ENCODE data around the gene SLC39A13. TPM values are rescaled to one million over a fixed set of nuclear protein-coding genes. Genes with fewer than 3 reads are reported as not detected.

Gene SLC39A13
- total RNA-seq, 1 experiment from 2014 or later = 50.2 TPM

GRCh38 chr11:47406896-47407745, 1.3 kb upstream of the SLC39A13 start:
- intact Hi-C loops (cut with micrococcal nuclease; ENCODE audit: unreplicated experiment) (no loop called here), in situ Hi-C loops (cut with HindIII; ENCODE audit: low pct_unique_long_range_greater_than_20kb, low sequenced_read_pairs) (no loop called here)
- H3K4me3 ChIP-seq (ENCODE audit: low read depth in 2 of 2, low read length in 2 of 2) = peak overlapping the region; percentile 56 to 77
- peak overlapping the region; percentile 95 for H3K27ac ChIP-seq (ENCODE audit: low read length)
- H3K27me3 ChIP-seq (ENCODE audit: control insufficient read depth, insufficient read depth, low read length) = no peaks in the 10 kb centered on the region
- no TSS peak for BruUV-seq (replicated peaks)
- ATAC-seq (no peak), DNase-seq (ENCODE audit: low read depth, low spot score) (no peak)
- H3K9me3 ChIP-seq (ENCODE audit: control insufficient read depth, insufficient read depth, low read depth, low read length) = no peaks in the 10 kb centered on the region
- ChIA-PET POLR2A (no interaction called here), CTCF (no interaction called here)
- TF ChIP-seq SIN3A (IDR thresholded peaks at IDR 0.05; ENCODE audit: borderline replicate concordance, insufficient read depth, low read depth, low read length) = no peak
- no peak for TF ChIP-seq CTCF (IDR thresholded peaks at IDR 0.05)
- TF ChIP-seq POLR2AphosphoS5 (IDR thresholded peaks at IDR 0.05; ENCODE audit: low read depth, low read length) = no peak
- TF ChIP-seq, protein P1, sequence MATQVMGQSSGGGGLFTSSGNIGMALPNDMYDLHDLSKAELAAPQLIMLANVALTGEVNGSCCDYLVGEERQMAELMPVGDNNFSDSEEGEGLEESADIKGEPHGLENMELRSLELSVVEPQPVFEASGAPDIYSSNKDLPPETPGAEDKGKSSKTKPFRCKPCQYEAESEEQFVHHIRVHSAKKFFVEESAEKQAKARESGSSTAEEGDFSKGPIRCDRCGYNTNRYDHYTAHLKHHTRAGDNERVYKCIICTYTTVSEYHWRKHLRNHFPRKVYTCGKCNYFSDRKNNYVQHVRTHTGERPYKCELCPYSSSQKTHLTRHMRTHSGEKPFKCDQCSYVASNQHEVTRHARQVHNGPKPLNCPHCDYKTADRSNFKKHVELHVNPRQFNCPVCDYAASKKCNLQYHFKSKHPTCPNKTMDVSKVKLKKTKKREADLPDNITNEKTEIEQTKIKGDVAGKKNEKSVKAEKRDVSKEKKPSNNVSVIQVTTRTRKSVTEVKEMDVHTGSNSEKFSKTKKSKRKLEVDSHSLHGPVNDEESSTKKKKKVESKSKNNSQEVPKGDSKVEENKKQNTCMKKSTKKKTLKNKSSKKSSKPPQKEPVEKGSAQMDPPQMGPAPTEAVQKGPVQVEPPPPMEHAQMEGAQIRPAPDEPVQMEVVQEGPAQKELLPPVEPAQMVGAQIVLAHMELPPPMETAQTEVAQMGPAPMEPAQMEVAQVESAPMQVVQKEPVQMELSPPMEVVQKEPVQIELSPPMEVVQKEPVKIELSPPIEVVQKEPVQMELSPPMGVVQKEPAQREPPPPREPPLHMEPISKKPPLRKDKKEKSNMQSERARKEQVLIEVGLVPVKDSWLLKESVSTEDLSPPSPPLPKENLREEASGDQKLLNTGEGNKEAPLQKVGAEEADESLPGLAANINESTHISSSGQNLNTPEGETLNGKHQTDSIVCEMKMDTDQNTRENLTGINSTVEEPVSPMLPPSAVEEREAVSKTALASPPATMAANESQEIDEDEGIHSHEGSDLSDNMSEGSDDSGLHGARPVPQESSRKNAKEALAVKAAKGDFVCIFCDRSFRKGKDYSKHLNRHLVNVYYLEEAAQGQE (IDR thresholded peaks at IDR 0.05; ENCODE audit: insufficient read depth in 1 of 2, low read depth in 2 of 2, low read length in 1 of 2) = no peak
- TF ChIP-seq TCF7L2 (IDR thresholded peaks at IDR 0.05; ENCODE audit: low read depth, low read length) = no peak
- H3K4me1 ChIP-seq (ENCODE audit: control insufficient read depth, insufficient read depth, low read length) = peaks cover 17% of the 10 kb centered on the region
- no peaks in the 10 kb centered on the region; the same call in 1 of the 2 replicates for H3K36me3 ChIP-seq (ENCODE audit: control insufficient read depth, insufficient read depth, low read length)

DNA sequence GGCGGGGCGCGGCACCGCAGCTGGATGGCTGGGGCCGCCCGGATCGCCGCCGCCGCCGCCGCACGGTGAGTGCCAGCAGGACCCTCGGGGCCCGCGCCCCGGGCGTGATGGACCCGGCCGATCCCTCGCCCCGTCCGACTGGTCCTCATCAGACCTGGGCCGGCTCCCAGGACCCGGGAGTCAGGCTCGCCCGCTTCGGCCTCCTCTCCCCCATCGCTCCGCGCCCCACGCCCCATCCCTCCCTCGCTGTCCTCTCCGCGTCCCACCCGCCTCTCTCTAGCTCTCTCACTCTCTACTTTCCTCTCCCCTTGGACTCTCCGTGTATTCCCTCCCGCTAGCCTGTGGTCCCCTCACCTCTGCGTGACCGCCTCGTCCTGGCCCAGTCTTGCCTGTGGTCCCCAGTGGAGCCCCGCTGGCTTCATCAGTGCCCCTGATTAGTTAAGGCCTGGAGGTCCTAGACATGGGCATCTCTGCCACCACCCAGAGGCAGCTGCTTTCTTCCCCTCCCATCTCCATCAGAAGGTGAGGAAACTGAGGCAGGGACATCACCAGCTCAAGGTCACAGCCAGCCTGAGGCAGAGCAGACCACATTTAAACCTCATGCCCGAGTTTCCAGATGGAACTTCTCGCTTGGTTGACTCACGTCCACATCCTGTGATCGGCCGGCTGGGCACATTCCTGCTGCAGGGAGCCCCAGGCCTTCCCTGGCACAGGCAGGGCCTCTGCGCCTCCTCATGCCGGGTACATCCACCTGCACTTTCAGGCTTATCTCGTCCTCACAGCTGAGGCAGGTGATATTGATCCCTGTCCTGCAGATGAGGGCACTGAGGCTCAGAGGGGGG, 429 bp downstream of the SLC39A13 start:
- H3K4me1 ChIP-seq (ENCODE audit: control insufficient read depth, insufficient read depth, low read length) = peaks cover 17% of the 10 kb centered on the region
- ChIA-PET CTCF (interaction anchor here (0.6 kb wide), 1 partner anchor 445 kb away, joined by 4 read pairs; no protein-coding TSS in a partner anchor), POLR2A (no interaction called here)
- intact Hi-C loops (cut with micrococcal nuclease; ENCODE audit: unreplicated experiment) = no loop called here
- BruUV-seq (replicated peaks) = TSS peak; percentile 56
- TF ChIP-seq CTCF (IDR thresholded peaks at IDR 0.05) (no peak), SIN3A (IDR thresholded peaks at IDR 0.05; ENCODE audit: borderline replicate concordance, insufficient read depth, low read depth, low read length) (no peak; the same call in 1 of the 2 replicates), TCF7L2 (IDR thresholded peaks at IDR 0.05; ENCODE audit: low read depth, low read length) (no peak), POLR2AphosphoS5 (IDR thresholded peaks at IDR 0.05; ENCODE audit: low read depth, low read length) (no peak)
- TF ChIP-seq, protein P1 (IDR thresholded peaks at IDR 0.05; ENCODE audit: insufficient read depth in 1 of 2, low read depth in 2 of 2, low read length in 1 of 2) = no peak
- H3K4me3 ChIP-seq (ENCODE audit: low read depth in 2 of 2, low read length in 2 of 2) = peak overlapping the region; percentile 66 to 90
- in situ Hi-C loops (cut with HindIII; ENCODE audit: low pct_unique_long_range_greater_than_20kb, low sequenced_read_pairs) = no loop called here
- no peaks in the 10 kb centered on the region for H3K27me3 ChIP-seq (ENCODE audit: control insufficient read depth, insufficient read depth, low read length)
- H3K27ac ChIP-seq (ENCODE audit: low read length) = peak overlapping the region; percentile 85
- no peaks in the 10 kb centered on the region; the same call in 1 of the 2 replicates for H3K36me3 ChIP-seq (ENCODE audit: control insufficient read depth, insufficient read depth, low read length)
- peak; percentile 19 for ATAC-seq
- DNase-seq (ENCODE audit: low read depth, low spot score) = no peak
- no peaks in the 10 kb centered on the region for H3K9me3 ChIP-seq (ENCODE audit: control insufficient read depth, insufficient read depth, low read depth, low read length)
